B cell (primary cell): ENCODE data around the gene TMED6. TPM values are rescaled to one million over a fixed set of nuclear protein-coding genes. Genes with fewer than 3 reads are reported as not detected.

Experiments used
- ATAC-seq: fragments of 200-7000 bp; cut with Tn5 transposase; one replicate; pipeline ENCODE4 v1.10.0; 2021; ENCODE audit warnings: low read depth, mild to moderate bottlenecking, moderate number of reproducible peaks, moderate library complexity
- CTCF ChIA-PET: fragments of 350-600 bp; sonication (Branson Sonifier 250); formaldehyde crosslinking; loops from one replicate; lab custom pipeline; 2021; ENCODE audit warnings: antibody characterized with exemption, inconsistent platforms; lab: Charles Lee
- POLR2A ChIA-PET: fragments of 350-600 bp; sonication (Branson Sonifier 250); formaldehyde crosslinking; loops from one replicate; lab custom pipeline; 2021; ENCODE audit warnings: antibody characterized with exemption; lab: Charles Lee
- DNase-seq: peaks from one replicate; pipeline ENCODE4 v3.0.0; 2013
- H2AFZ ChIP-seq: 2 replicates; pipeline ENCODE4 v1.6.1; 2012; ENCODE audit warnings: mild to moderate bottlenecking, low read depth, low read length; ENCODE audit not compliant: insufficient read depth, poor library complexity, severe bottlenecking
- H3K27ac ChIP-seq, 2 donors: 1 replicate in 1 of 2; 2 replicates in 1 of 2; pipeline ENCODE4 v1.5.1; 2012 to 2013; ENCODE audit warnings: low read length in 2 of 2, mild to moderate bottlenecking in 2 of 2, moderate library complexity in 1 of 2
- H3K27me3 ChIP-seq, 4 experiments: fragments of 200-600 bp in 1 of 4; sonication (generic) in 1 of 4; replicated peaks in 1 of 4; 1 replicate in 2 of 4; 2 replicates in 2 of 4; pipeline versions ENCODE4 v1.6.1 to v1.7.0; 2013 to 2016; ENCODE audit warnings: low read length in 3 of 4, mild to moderate bottlenecking in 2 of 4, mixed read lengths in 1 of 4, moderate library complexity in 1 of 4; ENCODE audit not compliant: insufficient read depth in 4 of 4, control insufficient read depth in 3 of 4; ENCODE audit errors: control extremely low read depth in 1 of 4
- H3K36me3 ChIP-seq, 2 experiments: replicated peaks in 1 of 2; 1 replicate in 1 of 2; 2 replicates in 1 of 2; pipeline versions ENCODE4 v1.6.1 to v1.7.1; 2013; ENCODE audit warnings: low read length in 1 of 2; ENCODE audit not compliant: insufficient read depth in 2 of 2, control insufficient read depth in 1 of 2; ENCODE audit errors: control extremely low read depth in 1 of 2, extremely low read depth in 1 of 2
- H3K4me1 ChIP-seq, 2 donors: fragments of 200-600 bp in 1 of 2; sonication (generic) in 1 of 2; 1 replicate in 1 of 2; 2 replicates in 1 of 2; pipeline versions ENCODE4 v1.5.1 to v1.6.1; 2013 to 2017; ENCODE audit warnings: low read length in 2 of 2; ENCODE audit not compliant: control insufficient read depth in 2 of 2, insufficient read depth in 2 of 2
- H3K4me2 ChIP-seq: replicated peaks from 2 replicates; pipeline ENCODE3; 2012; ENCODE audit warnings: mild to moderate bottlenecking, low read depth, low read length; ENCODE audit not compliant: poor library complexity, severe bottlenecking
- H3K4me3 ChIP-seq, 5 experiments: fragments of 200-600 bp in 1 of 5; sonication (generic) in 1 of 5; 1 replicate in 3 of 5; 2 replicates in 2 of 5; pipeline versions ENCODE4 v1.5.1 to v1.7.0; 2011 to 2016; ENCODE audit warnings: low read length in 4 of 5, mild to moderate bottlenecking in 4 of 5, low read depth in 2 of 5, control low read depth in 1 of 5, moderate library complexity in 1 of 5; ENCODE audit not compliant: insufficient read depth in 1 of 5; ENCODE audit errors: control extremely low read depth in 1 of 5, extremely low read depth in 1 of 5
- H3K79me2 ChIP-seq: fragments of 200-600 bp; sonication (generic); one replicate; pipeline ENCODE4 v1.6.0; 2016; ENCODE audit warnings: low read length; ENCODE audit not compliant: control insufficient read depth, insufficient read depth
- H3K9ac ChIP-seq: fragments of 200-600 bp; sonication (generic); 2 replicates; pipeline ENCODE4 v1.6.1; 2017; ENCODE audit warnings: mild to moderate bottlenecking, low read length, moderate library complexity
- H3K9me3 ChIP-seq, 3 donors: one replicate each; pipeline versions ENCODE4 v1.6.1 to v1.7.1; 2013; ENCODE audit warnings: low read length in 2 of 3; ENCODE audit not compliant: control insufficient read depth in 2 of 3, insufficient read depth in 1 of 3; ENCODE audit errors: control extremely low read depth in 1 of 3
- H4K20me1 ChIP-seq: 2 replicates; pipeline ENCODE4 v1.6.0; 2012; ENCODE audit warnings: mild to moderate bottlenecking, low read length; ENCODE audit not compliant: insufficient read depth, control insufficient read depth, poor library complexity, severe bottlenecking
- H3K27ac Mint-ChIP-seq: one replicate; pipeline ENCODE4 v1.8.0; 2021; ENCODE audit warnings: mixed read lengths
- H3K27me3 Mint-ChIP-seq: one replicate; pipeline ENCODE4 v1.8.0; 2021; ENCODE audit warnings: mixed read lengths
- H3K4me1 Mint-ChIP-seq: one replicate; pipeline ENCODE4 v1.8.0; 2021; ENCODE audit warnings: mixed read lengths
- H3K4me3 Mint-ChIP-seq: one replicate; pipeline ENCODE4 v1.8.0; 2021; ENCODE audit warnings: mixed read lengths
- H3K9me3 Mint-ChIP-seq: one replicate; pipeline ENCODE4 v1.8.0; 2022; ENCODE audit warnings: mixed read lengths; ENCODE audit not compliant: insufficient read depth
- EZH2 ChIP-seq: IDR thresholded peaks from 2 replicates; pipeline ENCODE4 v1.6.1; 2012; ENCODE audit warnings: borderline replicate concordance, low read depth, mild to moderate bottlenecking, moderate library complexity, low read length; ENCODE audit not compliant: insufficient read depth, poor library complexity, severe bottlenecking
- WGBS: methylation state at CpG from one replicate; pipeline ENCODE4 v1.1.5; 2013; ENCODE audit warnings: missing lambda C conversion rate; ENCODE audit not compliant: insufficient coverage; 5-methylcytosine and 5-hydroxymethylcytosine counted together
- intact Hi-C: fragments of 100-400 bp; cut with micrococcal nuclease; formaldehyde crosslinking; loops from one replicate; pipeline ENCODE4 v1.10.0; 2022
- polyA plus RNA-seq: library from polyadenylated mRNA; depleted of rRNA; stranded (reverse); fragments of >200 nt; gene quantifications from 2 replicates; pipeline ENCODE4 v1.2.3, GENCODE V29; 2012
- total RNA-seq, 2 donors: library from RNA; stranded (reverse); fragments of 120-200 nt in 1 of 2; gene quantifications; 1 replicate in 1 of 2; 2 replicates in 1 of 2; pipeline versions ENCODE4 v1.2.3 to v1.2.4, GENCODE V29; 2013 to 2022
- TF ChIP-seq, protein P1 (sequence below): fragments of 200-600 bp; IDR thresholded peaks from one replicate; pipeline ENCODE4 v1.8.0; 2022; ENCODE audit warnings: antibody characterized with exemption, mild to moderate bottlenecking

TMED6 gene
- total and polyA plus RNA-seq, 2 donors (not counting 1 experiment from before 2014, with no cell fraction given): 0.78 to 4.5 TPM

DNA sequence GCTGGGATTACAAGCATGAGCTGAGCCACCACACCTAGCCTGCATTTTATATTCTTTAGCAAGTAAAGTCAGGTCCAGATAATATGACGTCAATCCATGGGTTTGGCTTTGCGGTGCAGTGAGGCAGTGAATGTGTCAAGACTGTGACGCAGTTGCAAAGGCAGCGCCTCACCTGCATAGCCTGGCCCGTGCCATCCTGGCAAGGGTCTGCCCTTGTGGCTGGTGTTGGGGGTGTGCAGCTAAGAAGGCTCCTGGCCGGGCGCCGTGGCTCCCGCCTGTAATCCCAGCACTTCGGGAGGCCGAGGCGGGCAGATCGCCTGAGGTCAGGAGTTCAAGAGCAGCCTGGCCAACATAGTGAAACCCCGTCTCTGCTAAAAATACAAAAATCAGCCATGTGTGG lies 28.2 kb downstream of the TMED6 start:
- CTCF ChIA-PET: no interaction called here
- DNase-seq (no peak), ATAC-seq (no peak)
- Histone ChIP-seq H3K4me2 (no peak overlapping the region), H3K27ac (no peak overlapping the region), H3K9me3 (no peaks in the 10 kb centered on the region), H3K36me3 (peaks cover 1 to 78% of the 10 kb centered on the region in 2 experiments), H3K79me2 (peaks cover 72% of the 10 kb centered on the region), H3K27me3 (no peaks in the 10 kb centered on the region), H3K4me1 (peaks cover 3 to 11% of the 10 kb centered on the region in 2 donors), H3K9ac (no peak overlapping the region), H3K4me3 (no peak overlapping the region), H4K20me1 (peaks cover 73% of the 10 kb centered on the region), H2AFZ (no peak overlapping the region)
- intact Hi-C loops: no loop called here
- Mint-ChIP-seq H3K4me1 (peaks cover 23% of the 10 kb centered on the region), H3K27ac (no peak overlapping the region), H3K27me3 (no peaks in the 10 kb centered on the region), H3K9me3 (no peaks in the 10 kb centered on the region), H3K4me3 (no peak overlapping the region)
- no peak for TF ChIP-seq EZH2
- TF ChIP-seq, protein P1, sequence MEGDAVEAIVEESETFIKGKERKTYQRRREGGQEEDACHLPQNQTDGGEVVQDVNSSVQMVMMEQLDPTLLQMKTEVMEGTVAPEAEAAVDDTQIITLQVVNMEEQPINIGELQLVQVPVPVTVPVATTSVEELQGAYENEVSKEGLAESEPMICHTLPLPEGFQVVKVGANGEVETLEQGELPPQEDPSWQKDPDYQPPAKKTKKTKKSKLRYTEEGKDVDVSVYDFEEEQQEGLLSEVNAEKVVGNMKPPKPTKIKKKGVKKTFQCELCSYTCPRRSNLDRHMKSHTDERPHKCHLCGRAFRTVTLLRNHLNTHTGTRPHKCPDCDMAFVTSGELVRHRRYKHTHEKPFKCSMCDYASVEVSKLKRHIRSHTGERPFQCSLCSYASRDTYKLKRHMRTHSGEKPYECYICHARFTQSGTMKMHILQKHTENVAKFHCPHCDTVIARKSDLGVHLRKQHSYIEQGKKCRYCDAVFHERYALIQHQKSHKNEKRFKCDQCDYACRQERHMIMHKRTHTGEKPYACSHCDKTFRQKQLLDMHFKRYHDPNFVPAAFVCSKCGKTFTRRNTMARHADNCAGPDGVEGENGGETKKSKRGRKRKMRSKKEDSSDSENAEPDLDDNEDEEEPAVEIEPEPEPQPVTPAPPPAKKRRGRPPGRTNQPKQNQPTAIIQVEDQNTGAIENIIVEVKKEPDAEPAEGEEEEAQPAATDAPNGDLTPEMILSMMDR: no peak
- WGBS: 94% methylated on average over 14 of the region's 14 CpGs
- POLR2A ChIA-PET: no interaction called here

DNA sequence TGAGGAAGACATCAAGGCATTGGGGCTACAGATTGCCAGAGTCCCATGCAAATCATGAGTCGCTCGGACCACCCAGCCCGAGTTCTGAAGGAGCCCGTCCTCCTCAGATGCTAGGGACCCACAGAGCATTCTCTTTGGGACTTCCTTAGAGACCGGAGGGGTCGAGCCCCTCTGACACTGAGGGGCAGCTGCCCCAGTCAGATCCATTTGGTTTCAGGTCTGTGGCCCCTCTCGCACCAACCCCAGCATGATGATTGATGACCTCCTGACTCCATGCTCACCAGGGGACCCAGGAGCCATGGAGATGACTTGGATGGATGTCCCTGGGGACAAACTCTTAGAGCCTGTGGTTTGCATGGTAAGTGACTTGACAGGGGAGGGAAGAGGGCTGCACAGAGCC lies 29.2 kb downstream of the TMED6 start:
- H3K9me3 Mint-ChIP-seq: no peaks in the 10 kb centered on the region
- ChIA-PET POLR2A (no interaction called here), CTCF (no interaction called here)
- H3K4me3 Mint-ChIP-seq: no peak overlapping the region
- Histone ChIP-seq H3K4me3 (no peak overlapping the region), H4K20me1 (peaks cover 78% of the 10 kb centered on the region), H3K9ac (no peak overlapping the region), H3K4me1 (peaks cover 0 to 7% of the 10 kb centered on the region in 2 donors), H3K27me3 (no peaks in the 10 kb centered on the region), H2AFZ (no peak overlapping the region), H3K27ac (no peak overlapping the region), H3K9me3 (no peaks in the 10 kb centered on the region), H3K4me2 (no peak overlapping the region), H3K36me3 (peaks cover 1 to 76% of the 10 kb centered on the region in 2 experiments), H3K79me2 (peaks cover 74% of the 10 kb centered on the region)
- no peak overlapping the region for H3K27ac Mint-ChIP-seq
- WGBS: 97% methylated on average over 6 of the region's 7 CpGs
- DNase-seq (no peak), ATAC-seq (no peak)
- TF ChIP-seq, protein P1: no peak
- TF ChIP-seq EZH2: no peak
- no peaks in the 10 kb centered on the region for H3K27me3 Mint-ChIP-seq
- intact Hi-C loops: no loop called here
- H3K4me1 Mint-ChIP-seq: peaks cover 19% of the 10 kb centered on the region
